Mammary epithelial cell (primary cell): ENCODE data around the gene SCGB3A2.

Experiments
- CTCF ChIP-seq, 2 donors: IDR thresholded peaks in 1 of 2; conservative IDR thresholded peaks in 1 of 2; 2 replicates each; pipeline ENCODE4 v1.5.1; 2011 to 2012; ENCODE audit warnings: inconsistent platforms in 2 of 2, low read length in 2 of 2, mild to moderate bottlenecking in 2 of 2, control low read depth in 1 of 2, low read depth in 1 of 2; ENCODE audit not compliant: insufficient read depth in 1 of 2; ENCODE audit errors: extremely low read depth in 1 of 2
- EZH2 ChIP-seq: IDR thresholded peaks from 2 replicates; pipeline ENCODE4 v1.6.1; 2012; ENCODE audit warnings: low read length, inconsistent platforms, borderline replicate concordance

- TF ChIP-seq CTCF (conservative IDR thresholded peaks at IDR 0.05 in 1 of 2, IDR thresholded peaks at IDR 0.05 in 1 of 2; ENCODE audit: extremely low read depth in 1 of 2, insufficient read depth in 1 of 2, low read depth in 1 of 2, low read length in 2 of 2): no peak
- TF ChIP-seq EZH2: no peak
These were observed 52.3 kb downstream of the SCGB3A2 start for GRCh38 chr5:147930769-147931168.
